Gastrocnemius medialis (tissue), 4 donors: ENCODE data around the gene CYP8B1.

Experiments used
- POLR2A ChIP-seq, 2 donors: fragments of 450-650 bp; IDR thresholded peaks; one replicate each; pipeline ENCODE4 v1.6.1; 2017; ENCODE audit warnings: antibody characterized with exemption in 2 of 2, mild to moderate bottlenecking in 2 of 2, moderate library complexity in 2 of 2
- TF ChIP-seq, protein P1 (sequence below), 5 experiments: fragments of 450-650 bp in 3 of 5; fragments of 200-600 bp in 2 of 5; sonication (generic) in 2 of 5; IDR thresholded peaks in 4 of 5; conservative IDR thresholded peaks in 1 of 5; 1 replicate in 4 of 5; 2 replicates in 1 of 5; pipeline ENCODE4 v1.5.1; 2016 to 2019; ENCODE audit warnings: antibody characterized with exemption in 5 of 5, mild to moderate bottlenecking in 3 of 5, moderate library complexity in 3 of 5

- no peak for TF ChIP-seq POLR2A (IDR thresholded peaks at IDR 0.05)
- TF ChIP-seq, protein P1, sequence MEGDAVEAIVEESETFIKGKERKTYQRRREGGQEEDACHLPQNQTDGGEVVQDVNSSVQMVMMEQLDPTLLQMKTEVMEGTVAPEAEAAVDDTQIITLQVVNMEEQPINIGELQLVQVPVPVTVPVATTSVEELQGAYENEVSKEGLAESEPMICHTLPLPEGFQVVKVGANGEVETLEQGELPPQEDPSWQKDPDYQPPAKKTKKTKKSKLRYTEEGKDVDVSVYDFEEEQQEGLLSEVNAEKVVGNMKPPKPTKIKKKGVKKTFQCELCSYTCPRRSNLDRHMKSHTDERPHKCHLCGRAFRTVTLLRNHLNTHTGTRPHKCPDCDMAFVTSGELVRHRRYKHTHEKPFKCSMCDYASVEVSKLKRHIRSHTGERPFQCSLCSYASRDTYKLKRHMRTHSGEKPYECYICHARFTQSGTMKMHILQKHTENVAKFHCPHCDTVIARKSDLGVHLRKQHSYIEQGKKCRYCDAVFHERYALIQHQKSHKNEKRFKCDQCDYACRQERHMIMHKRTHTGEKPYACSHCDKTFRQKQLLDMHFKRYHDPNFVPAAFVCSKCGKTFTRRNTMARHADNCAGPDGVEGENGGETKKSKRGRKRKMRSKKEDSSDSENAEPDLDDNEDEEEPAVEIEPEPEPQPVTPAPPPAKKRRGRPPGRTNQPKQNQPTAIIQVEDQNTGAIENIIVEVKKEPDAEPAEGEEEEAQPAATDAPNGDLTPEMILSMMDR (IDR thresholded peaks at IDR 0.05 in 4 of 5, conservative IDR thresholded peaks at IDR 0.05 in 1 of 5), result no peak
These were observed 4.5 kb upstream of the CYP8B1 start for GRCh38 chr3:42880183-42880582.
